H1 (cell line): Measurements from ENCODE around the gene PEX16. TPM values are rescaled to one million over a fixed set of nuclear protein-coding genes. Genes with fewer than 3 reads are reported as not detected.

Source experiments
- SIX5 ChIP-seq: IDR thresholded peaks from 2 replicates; pipeline ENCODE4 v1.6.1; 2011; ENCODE audit warnings: mild to moderate bottlenecking, low read depth, low read length
- polyA plus RNA-seq, 7 experiments: library from polyadenylated mRNA; depleted of rRNA in 3 of 7; stranded (reverse) in 5 of 7; unstranded in 2 of 7; fragments of >200 nt in 5 of 7; fragments of 200-250 nt in 2 of 7; gene quantifications; 1 replicate in 5 of 7; 2 replicates in 1 of 7; 4 replicates in 1 of 7; pipeline versions ENCODE4 v1.2.1 to v1.2.3, GENCODE V29; 2011 to 2013; ENCODE audit warnings: missing spikeins in 2 of 7, mixed read lengths in 2 of 7
- total RNA-seq: library from RNA; stranded (reverse); fragmentation: NEBNext Ultra II Directional; extraction: Animal tissue kit (Norgen Biotek cat#: 25700); gene quantifications from 2 replicates; pipeline ENCODE4 v1.2.1, GENCODE V29; 2021

The PEX16 gene
- total and polyA plus RNA-seq, 2 of the 8 experiments (the other 6 are each of a cell fraction or from before 2014, with no cell fraction given) = 29.2 to 36.0 TPM

DNA sequence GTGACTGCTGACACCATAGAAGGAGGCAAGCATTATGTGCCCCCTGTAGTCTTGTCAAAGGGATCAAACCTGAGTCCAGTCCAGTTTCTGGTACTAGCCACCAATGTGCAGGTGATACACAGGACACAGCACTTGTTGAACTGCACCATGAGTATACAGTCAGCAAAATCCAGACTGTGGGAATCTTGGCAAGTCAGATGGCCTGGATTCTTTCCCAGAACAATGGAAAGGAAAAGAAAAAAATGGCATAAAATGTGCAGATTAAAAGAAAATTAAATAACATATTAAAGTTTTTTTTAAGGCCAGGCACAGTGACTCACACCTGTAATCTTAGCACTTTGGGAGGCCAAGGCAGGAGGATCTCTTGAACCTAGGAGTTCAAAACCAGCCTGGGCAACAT, 53.6 kb downstream of the PEX16 start (continued):
- TF ChIP-seq SIX5 = no peak
